KMS-11 (cell line): ENCODE results near the gene DHRS13.

Experiments used
- H2AFZ ChIP-seq: fragments of 200-600 bp; sonication (generic); 2 replicates; pipeline ENCODE4 v1.6.1; 2016; ENCODE audit warnings: antibody characterized with exemption, mixed run types, low read depth
- H3K27ac ChIP-seq: fragments of 200-600 bp; sonication (generic); 2 replicates; pipeline ENCODE4 v1.6.1; 2016; ENCODE audit warnings: mild to moderate bottlenecking, mixed run types
- H3K27me3 ChIP-seq: fragments of 200-600 bp; sonication (generic); 2 replicates; pipeline ENCODE4 v1.6.1; 2017; ENCODE audit warnings: mild to moderate bottlenecking, low read depth, mixed run types, moderate library complexity; ENCODE audit not compliant: insufficient read depth
- H3K36me3 ChIP-seq: fragments of 200-600 bp; sonication (generic); 2 replicates; pipeline ENCODE4 v1.6.1; 2017; ENCODE audit warnings: mild to moderate bottlenecking, mixed run types; ENCODE audit not compliant: insufficient read depth
- H3K4me1 ChIP-seq: fragments of 200-600 bp; sonication (generic); 2 replicates; pipeline ENCODE4 v1.6.1; 2016; ENCODE audit warnings: mild to moderate bottlenecking, low read depth, mixed run types; ENCODE audit not compliant: poor library complexity, severe bottlenecking
- H3K4me2 ChIP-seq: fragments of 200-600 bp; sonication (generic); 2 replicates; pipeline ENCODE4 v1.7.0; 2016; ENCODE audit warnings: mild to moderate bottlenecking, mixed run types
- H3K4me3 ChIP-seq: fragments of 200-600 bp; sonication (generic); IDR thresholded peaks from 2 replicates; pipeline ENCODE4 v1.6.1; 2017; ENCODE audit warnings: low read depth, low read length, mixed read lengths; ENCODE audit not compliant: insufficient read depth
- H3K79me2 ChIP-seq: fragments of 200-600 bp; sonication (generic); 2 replicates; pipeline ENCODE4 v1.6.1; 2016; ENCODE audit warnings: low read depth, mixed run types; ENCODE audit not compliant: insufficient read depth
- H3K9ac ChIP-seq: fragments of 200-600 bp; sonication (generic); 2 replicates; pipeline ENCODE4 v1.6.1; 2016; ENCODE audit warnings: mild to moderate bottlenecking, mixed run types
- H4K20me1 ChIP-seq: fragments of 200-600 bp; sonication (generic); 2 replicates; pipeline ENCODE4 v1.6.1; 2016; ENCODE audit warnings: mild to moderate bottlenecking, mixed run types; ENCODE audit not compliant: insufficient read depth
- TF ChIP-seq, protein P1 (sequence below): fragments of 200-600 bp; sonication (generic); conservative IDR thresholded peaks from 2 replicates; pipeline ENCODE4 v1.6.1; 2017; ENCODE audit warnings: low read depth, mild to moderate bottlenecking, antibody characterized with exemption, low read length, moderate library complexity, mixed read lengths

The DHRS13 gene

GRCh38 chr17:28856028-28856574, 46.8 kb downstream of the DHRS13 start:
- Histone ChIP-seq H2AFZ (no peak overlapping the region), H3K36me3 (no peaks in the 10 kb centered on the region; the same call in 1 of the 2 replicates), H3K27ac (no peak overlapping the region), H3K4me1 (peaks cover 9% of the 10 kb centered on the region), H3K27me3 (no peaks in the 10 kb centered on the region), H3K9ac (no peak overlapping the region), H3K4me2 (peak overlapping the region; percentile 93), H3K4me3 (no peak overlapping the region), H4K20me1 (no peaks in the 10 kb centered on the region), H3K79me2 (peaks cover 7% of the 10 kb centered on the region; the same call in 1 of the 2 replicates)
- TF ChIP-seq, protein P1, sequence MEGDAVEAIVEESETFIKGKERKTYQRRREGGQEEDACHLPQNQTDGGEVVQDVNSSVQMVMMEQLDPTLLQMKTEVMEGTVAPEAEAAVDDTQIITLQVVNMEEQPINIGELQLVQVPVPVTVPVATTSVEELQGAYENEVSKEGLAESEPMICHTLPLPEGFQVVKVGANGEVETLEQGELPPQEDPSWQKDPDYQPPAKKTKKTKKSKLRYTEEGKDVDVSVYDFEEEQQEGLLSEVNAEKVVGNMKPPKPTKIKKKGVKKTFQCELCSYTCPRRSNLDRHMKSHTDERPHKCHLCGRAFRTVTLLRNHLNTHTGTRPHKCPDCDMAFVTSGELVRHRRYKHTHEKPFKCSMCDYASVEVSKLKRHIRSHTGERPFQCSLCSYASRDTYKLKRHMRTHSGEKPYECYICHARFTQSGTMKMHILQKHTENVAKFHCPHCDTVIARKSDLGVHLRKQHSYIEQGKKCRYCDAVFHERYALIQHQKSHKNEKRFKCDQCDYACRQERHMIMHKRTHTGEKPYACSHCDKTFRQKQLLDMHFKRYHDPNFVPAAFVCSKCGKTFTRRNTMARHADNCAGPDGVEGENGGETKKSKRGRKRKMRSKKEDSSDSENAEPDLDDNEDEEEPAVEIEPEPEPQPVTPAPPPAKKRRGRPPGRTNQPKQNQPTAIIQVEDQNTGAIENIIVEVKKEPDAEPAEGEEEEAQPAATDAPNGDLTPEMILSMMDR, result no peak

DNA sequence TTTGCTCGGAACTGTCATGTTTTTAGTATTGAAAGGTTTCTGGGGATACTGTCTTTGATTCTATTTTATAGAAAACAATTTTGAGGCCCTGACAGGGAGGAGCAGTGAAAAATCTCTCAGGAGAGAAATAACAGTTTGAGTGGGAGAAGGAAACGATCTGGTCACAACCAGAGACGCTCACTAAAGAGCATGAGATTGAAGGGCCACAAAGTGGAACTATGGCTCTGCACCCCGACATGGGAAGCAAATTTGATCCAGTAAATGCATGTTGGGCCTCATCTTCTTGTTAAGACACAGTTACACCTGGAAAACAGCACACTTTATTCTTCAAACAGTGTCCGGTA, 47.6 kb downstream of the DHRS13 start:
- no peaks in the 10 kb centered on the region for H4K20me1 ChIP-seq
- H3K36me3 ChIP-seq, result no peaks in the 10 kb centered on the region; the same call in 1 of the 2 replicates
- peaks cover 7% of the 10 kb centered on the region; the same call in 1 of the 2 replicates for H3K79me2 ChIP-seq
- no peaks in the 10 kb centered on the region for H3K27me3 ChIP-seq
- TF ChIP-seq, protein P1, result no peak; the same call in 1 of the 2 replicates
- peak overlapping the region; percentile 29 for H3K27ac ChIP-seq
- H3K4me1 ChIP-seq, result peaks cover 9% of the 10 kb centered on the region
- peak overlapping the region; percentile 93 for H3K4me2 ChIP-seq
- peak overlapping the region; percentile 89 for H2AFZ ChIP-seq
- peak overlapping the region; percentile 42 for H3K4me3 ChIP-seq
- H3K9ac ChIP-seq, result peak overlapping the region; percentile 73

GRCh38 chr17:28854457-28855335, 48.2 kb downstream of the DHRS13 start, which contains the start of gene ERAL1:
TSS of gene ERAL1 (plus strand) at chr17:28855016. CDS start at chr17:28855035, 19 bp downstream.
- Histone ChIP-seq H3K36me3 (no peaks in the 10 kb centered on the region; the same call in 1 of the 2 replicates), H3K27ac (peak within 1 kb of the TSS; percentile 29)
- TF ChIP-seq, protein P1, result no peak

GRCh38 chr17:28853295-28853694, 49.6 kb downstream of the DHRS13 start:
- Histone ChIP-seq H3K27me3 (no peaks in the 10 kb centered on the region), H4K20me1 (no peaks in the 10 kb centered on the region), H3K9ac (no peak overlapping the region), H3K4me1 (peaks cover 9% of the 10 kb centered on the region), H3K79me2 (peaks cover 7% of the 10 kb centered on the region; the same call in 1 of the 2 replicates), H3K36me3 (no peaks in the 10 kb centered on the region), H3K27ac (no peak overlapping the region), H2AFZ (no peak overlapping the region), H3K4me3 (no peak overlapping the region), H3K4me2 (no peak overlapping the region)
- TF ChIP-seq, protein P1, result no peak

More at GRCh38 chr17:28854457-28855335, 48.2 kb downstream of the DHRS13 start, which contains the start of gene ERAL1:
- Histone ChIP-seq H4K20me1 (no peaks in the 10 kb centered on the region), H3K27me3 (no peaks in the 10 kb centered on the region), H3K4me2 (peak within 1 kb of the TSS; percentile 93), H2AFZ (peak within 1 kb of the TSS; percentile 89), H3K4me3 (peak within 1 kb of the TSS; percentile 42), H3K9ac (peak within 1 kb of the TSS; percentile 73), H3K79me2 (peaks cover 7% of the 10 kb centered on the region; the same call in 1 of the 2 replicates), H3K4me1 (peaks cover 9% of the 10 kb centered on the region)
